HEK293 (cell line): ENCODE data around the gene NAA35.

Source experiments
- CTCF ChIA-PET: fragments of 350-600 bp; formaldehyde crosslinking; extraction: SDS; loops from one replicate; lab custom pipeline; 2021; ENCODE audit warnings: antibody characterized with exemption; lab: Yijun Ruan, JAX
- POLR2A ChIA-PET: fragments of 300-600 bp; formaldehyde crosslinking; extraction: SDS; loops from one replicate; lab custom pipeline; 2020; ENCODE audit warnings: antibody characterized with exemption, inconsistent platforms; lab: Yijun Ruan, JAX
- H3K27ac ChIP-seq: fragments of 200-500 bp; sonication (Bioruptor generic); 2 replicates; pipeline ENCODE4 v1.5.1; 2014; ENCODE audit warnings: low read depth, low read length, control low read depth, inconsistent platforms; ENCODE audit errors: extremely low read depth
- H3K36me3 ChIP-seq, 2 experiments: fragments of 200-500 bp in 1 of 2; sonication (Bioruptor generic) in 1 of 2; 1 replicate in 1 of 2; 2 replicates in 1 of 2; pipeline ENCODE4 v1.5.1; 2014 to 2017; ENCODE audit warnings: inconsistent platforms in 2 of 2, low read length in 2 of 2; ENCODE audit not compliant: control insufficient read depth in 2 of 2, insufficient read depth in 1 of 2
- H3K4me1 ChIP-seq: fragments of 200-500 bp; sonication (Bioruptor generic); 2 replicates; pipeline ENCODE4 v1.5.1; 2014; ENCODE audit warnings: mild to moderate bottlenecking, low read length, inconsistent platforms; ENCODE audit not compliant: control insufficient read depth, insufficient read depth
- H3K4me3 ChIP-seq: 2 replicates; pipeline ENCODE4 v1.5.1; 2011; ENCODE audit warnings: low read depth, mild to moderate bottlenecking, control low read depth, low read length, moderate library complexity
- H3K9me3 ChIP-seq: fragments of 200-500 bp; sonication (Bioruptor generic); 2 replicates; pipeline ENCODE4 v1.5.1; 2014; ENCODE audit warnings: low read depth, low read length, inconsistent platforms; ENCODE audit not compliant: control insufficient read depth, insufficient read depth
- BCL6B ChIP-seq: fragments of 450-650 bp; formaldehyde crosslinking; IDR thresholded peaks from 2 replicates; pipeline ENCODE4 v1.5.1; 2017; ENCODE audit warnings: missing biosample characterization, missing genetic modification characterization
- EGR2 ChIP-seq: fragments of 450-650 bp; formaldehyde crosslinking; IDR thresholded peaks from 2 replicates; pipeline ENCODE4 v1.5.1; 2016; ENCODE audit warnings: low read depth, missing biosample characterization, missing genetic modification characterization
- FEZF1 ChIP-seq: fragments of 450-650 bp; formaldehyde crosslinking; IDR thresholded peaks from 2 replicates; pipeline ENCODE4 v1.5.1; 2016; ENCODE audit warnings: missing biosample characterization, missing genetic modification characterization
- HOXD13 ChIP-seq: sonication (generic); formaldehyde crosslinking; IDR thresholded peaks from 2 replicates; pipeline ENCODE4 v1.8.0; 2022; ENCODE audit warnings: missing genetic modification reagents, borderline replicate concordance
- OSR2 ChIP-seq: fragments of 450-650 bp; formaldehyde crosslinking; IDR thresholded peaks from 2 replicates; pipeline ENCODE4 v1.5.1; 2016; ENCODE audit warnings: missing biosample characterization, missing genetic modification characterization
- OVOL3 ChIP-seq: fragments of 450-650 bp; formaldehyde crosslinking; IDR thresholded peaks from 2 replicates; pipeline ENCODE4 v1.5.1; 2016; ENCODE audit warnings: missing biosample characterization, missing genetic modification characterization
- PRDM1 ChIP-seq: fragments of 450-650 bp; formaldehyde crosslinking; IDR thresholded peaks from 2 replicates; pipeline ENCODE4; 2016; ENCODE audit warnings: missing biosample characterization, missing genetic modification characterization
- SCRT1 ChIP-seq: fragments of 450-650 bp; formaldehyde crosslinking; IDR thresholded peaks from 2 replicates; pipeline ENCODE4 v1.5.1; 2016; ENCODE audit warnings: missing biosample characterization, missing genetic modification characterization, borderline replicate concordance
- SCRT2 ChIP-seq: fragments of 450-650 bp; formaldehyde crosslinking; IDR thresholded peaks from 2 replicates; pipeline ENCODE4 v1.5.1; 2016; ENCODE audit warnings: missing biosample characterization, missing genetic modification characterization
- YY2 ChIP-seq: fragments of 450-650 bp; formaldehyde crosslinking; IDR thresholded peaks from 2 replicates; pipeline ENCODE4 v1.5.1; 2016; ENCODE audit warnings: missing biosample characterization, missing genetic modification characterization
- ZBTB21 ChIP-seq: fragments of 450-650 bp; formaldehyde crosslinking; IDR thresholded peaks from 2 replicates; pipeline ENCODE4 v1.5.1; 2017; ENCODE audit warnings: missing biosample characterization, missing genetic modification characterization
- ZBTB49 ChIP-seq: fragments of 450-650 bp; formaldehyde crosslinking; IDR thresholded peaks from 2 replicates; pipeline ENCODE4 v1.5.1; 2016; ENCODE audit warnings: missing biosample characterization, missing genetic modification characterization, low read depth
- ZBTB6 ChIP-seq: fragments of 450-650 bp; formaldehyde crosslinking; IDR thresholded peaks from 2 replicates; pipeline ENCODE4 v1.5.1; 2017; ENCODE audit warnings: missing biosample characterization, missing genetic modification characterization
- ZEB2 ChIP-seq: fragments of 450-650 bp; formaldehyde crosslinking; IDR thresholded peaks from 2 replicates; pipeline ENCODE4 v1.5.1; 2016; ENCODE audit warnings: missing biosample characterization, missing genetic modification characterization
- ZNF114 ChIP-seq: fragments of 450-650 bp; formaldehyde crosslinking; IDR thresholded peaks from 2 replicates; pipeline ENCODE4 v1.5.0; 2017; ENCODE audit warnings: missing biosample characterization, missing genetic modification characterization
- ZNF140 ChIP-seq: fragments of 450-650 bp; formaldehyde crosslinking; IDR thresholded peaks from 2 replicates; pipeline ENCODE4 v1.5.1; 2016; ENCODE audit warnings: missing biosample characterization, missing genetic modification characterization
- ZNF211 ChIP-seq: fragments of 450-650 bp; formaldehyde crosslinking; IDR thresholded peaks from 2 replicates; pipeline ENCODE4 v1.5.1; 2016; ENCODE audit warnings: low read depth, missing biosample characterization, missing genetic modification characterization
- ZNF214 ChIP-seq: fragments of 450-650 bp; formaldehyde crosslinking; IDR thresholded peaks from 2 replicates; pipeline ENCODE4 v1.5.1; 2017; ENCODE audit warnings: missing biosample characterization, mild to moderate bottlenecking, missing genetic modification characterization, borderline replicate concordance
- ZNF354C ChIP-seq: fragments of 450-650 bp; formaldehyde crosslinking; IDR thresholded peaks from 2 replicates; pipeline ENCODE4 v1.5.1; 2016; ENCODE audit warnings: missing biosample characterization, missing genetic modification characterization, low read depth, borderline replicate concordance
- ZNF366 ChIP-seq: fragments of 450-650 bp; formaldehyde crosslinking; conservative IDR thresholded peaks from 2 replicates; pipeline ENCODE4 v1.5.1; 2016; ENCODE audit warnings: missing biosample characterization, missing genetic modification characterization
- ZNF449 ChIP-seq: fragments of 450-650 bp; formaldehyde crosslinking; IDR thresholded peaks from 2 replicates; pipeline ENCODE4 v1.5.1; 2017; ENCODE audit warnings: missing biosample characterization, mild to moderate bottlenecking, missing genetic modification characterization, moderate library complexity
- ZNF549 ChIP-seq: fragments of 450-650 bp; IDR thresholded peaks from 2 replicates; pipeline ENCODE4 v1.5.1; 2018; ENCODE audit warnings: missing biosample characterization, missing genetic modification characterization, mild to moderate bottlenecking, inconsistent platforms, moderate library complexity
- ZNF610 ChIP-seq: fragments of 450-650 bp; formaldehyde crosslinking; IDR thresholded peaks from 2 replicates; pipeline ENCODE4 v1.5.1; 2016; ENCODE audit warnings: missing biosample characterization, missing genetic modification characterization, borderline replicate concordance
- ZNF623 ChIP-seq: fragments of 450-650 bp; formaldehyde crosslinking; IDR thresholded peaks from 2 replicates; pipeline ENCODE4 v1.5.1; 2016; ENCODE audit warnings: missing biosample characterization, missing genetic modification characterization
- ZSCAN30 ChIP-seq: fragments of 450-650 bp; IDR thresholded peaks from 2 replicates; pipeline ENCODE4 v1.5.1; 2018; ENCODE audit warnings: missing biosample characterization, mild to moderate bottlenecking, missing genetic modification characterization, moderate library complexity
- ZXDB ChIP-seq: fragments of 450-650 bp; formaldehyde crosslinking; IDR thresholded peaks from 2 replicates; pipeline ENCODE4 v1.5.1; 2016; ENCODE audit warnings: missing biosample characterization, missing genetic modification characterization

The NAA35 gene

GRCh38 chr9:85941966-85942912 lies 1.3 kb downstream of the NAA35 start:
- H3K4me1 ChIP-seq: peaks cover 3% of the 10 kb centered on the region; the same call in 1 of the 2 replicates
- TF ChIP-seq OSR2 (peak; percentile 24; the same call in 1 of the 2 replicates), SCRT2 (tag by site-specific recombination) (peak; percentile 93), ZEB2 (tag by site-specific recombination) (0 out of 2 replicates have a peak, but pooled peaks have one; percentile 21), SCRT1 (tag by site-specific recombination) (0 out of 2 replicates have a peak, but pooled peaks have one; percentile 9), EGR2 (no peak)
- peak overlapping the region; percentile 100 for H3K4me3 ChIP-seq
- H3K9me3 ChIP-seq: no peaks in the 10 kb centered on the region
- H3K36me3 ChIP-seq: peaks cover 12 to 46% of the 10 kb centered on the region in 2 experiments; a peak in 2 of 3 replicates
- ChIA-PET POLR2A (interaction anchor here (0.6 to 1.6 kb wide), 3 partner anchors 8 to 199 kb away, joined by 3 to 4 read pairs (median 3); no protein-coding TSS in a partner anchor), CTCF (interaction anchor here (0.5 to 0.9 kb wide), 2 partner anchors 65 to 155 kb away, joined by 3 read pairs; no protein-coding TSS in a partner anchor)
- peak overlapping the region; percentile 89; the same call in 1 of the 2 replicates for H3K27ac ChIP-seq

- Histone ChIP-seq H3K27ac (no peak overlapping the region), H3K4me3 (no peak overlapping the region), H3K4me1 (peaks cover 3% of the 10 kb centered on the region; the same call in 1 of the 2 replicates), H3K9me3 (no peaks in the 10 kb centered on the region), H3K36me3 (peaks cover 12 to 55% of the 10 kb centered on the region in 2 experiments; a peak in 2 of 3 replicates)
- ChIA-PET POLR2A (no interaction called here), CTCF (interaction anchor here (0.5 kb wide), 1 partner anchor 66 kb away, joined by 3 read pairs; no protein-coding TSS in a partner anchor)
- TF ChIP-seq YY2 (tag by site-specific recombination) (no peak), ZNF354C (tag by site-specific recombination) (no peak), ZBTB49 (no peak), ZNF610 (tag by site-specific recombination) (no peak), ZNF211 (no peak), ZNF140 (tag by site-specific recombination) (no peak), OVOL3 (tag by site-specific recombination) (peak; percentile 44; the same call in 1 of the 2 replicates), ZNF623 (tag by site-specific recombination) (no peak), PRDM1 (tag by site-specific recombination) (peak; percentile 86), ZNF449 (no peak), ZBTB21 (tag by site-specific recombination) (no peak), HOXD13 (CRISPR knock-in tag) (no peak), ZSCAN30 (no peak), ZNF214 (tag by site-specific recombination) (no peak), ZNF114 (tag by site-specific recombination) (no peak), FEZF1 (tag by site-specific recombination) (peak; percentile 73; the same call in 1 of the 2 replicates), ZXDB (peak; percentile 72; the same call in 1 of the 2 replicates), ZBTB6 (tag by site-specific recombination) (no peak), ZNF549 (tag by site-specific recombination) (no peak), BCL6B (no peak), ZNF366 (tag by site-specific recombination) (no peak)
Observed at GRCh38 chr9:85942913-85943709, 2.2 kb downstream of the NAA35 start.
